ENCODE measurements around the gene TST.

The TST gene

DNA sequence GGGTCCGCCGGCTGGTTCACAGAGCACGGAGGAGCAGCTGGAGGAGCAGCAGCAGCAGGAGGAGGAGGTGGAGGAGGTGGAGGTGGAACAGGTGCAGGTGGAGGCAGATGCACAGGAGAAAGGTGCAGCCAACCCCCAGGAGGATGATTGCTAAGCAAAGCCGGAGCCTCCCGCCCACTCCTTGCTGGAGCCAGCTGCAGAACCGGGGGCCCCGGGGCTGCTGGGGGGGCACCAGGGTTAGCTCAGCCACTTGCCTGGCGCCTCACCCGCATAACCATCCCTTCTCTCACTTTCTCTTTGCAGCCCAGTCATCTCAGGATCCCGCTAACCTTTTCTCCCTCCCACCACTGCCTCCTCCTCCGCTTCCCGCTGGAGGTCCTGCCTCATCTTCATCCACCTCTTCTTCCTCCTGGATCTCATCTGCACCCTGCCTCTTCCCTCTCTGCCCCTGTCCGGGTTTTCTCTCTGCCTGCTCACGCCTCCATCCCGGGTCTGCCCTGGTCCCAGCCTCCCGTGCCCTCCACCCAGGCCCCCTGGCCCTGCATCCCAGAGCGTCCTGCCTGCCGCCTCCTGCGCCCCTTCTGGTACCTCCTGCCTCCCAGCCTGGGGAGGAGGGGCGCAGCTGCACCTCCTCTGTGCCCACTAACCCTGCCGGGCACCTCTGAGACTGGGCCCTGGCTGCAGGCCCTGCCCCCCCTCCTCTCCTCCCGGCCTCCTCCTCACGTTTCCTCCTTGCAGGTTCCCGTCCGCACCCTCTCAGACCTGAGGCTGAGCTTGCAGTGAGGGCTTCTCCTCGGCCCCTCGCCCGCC is 41.8 kb upstream of the TST start:
- H3K27ac ChIP-seq = no peak overlapping the region
- DNase-seq = no peak
- H3K4me3 ChIP-seq (ENCODE audit: low read depth, low read length) = no peak overlapping the region
- H3K27me3 ChIP-seq (ENCODE audit: insufficient read depth, low read depth, severe bottlenecking) = no peaks in the 10 kb centered on the region
- H3K9me3 ChIP-seq (ENCODE audit: severe bottlenecking) = no peaks in the 10 kb centered on the region
- TF ChIP-seq, protein P1, sequence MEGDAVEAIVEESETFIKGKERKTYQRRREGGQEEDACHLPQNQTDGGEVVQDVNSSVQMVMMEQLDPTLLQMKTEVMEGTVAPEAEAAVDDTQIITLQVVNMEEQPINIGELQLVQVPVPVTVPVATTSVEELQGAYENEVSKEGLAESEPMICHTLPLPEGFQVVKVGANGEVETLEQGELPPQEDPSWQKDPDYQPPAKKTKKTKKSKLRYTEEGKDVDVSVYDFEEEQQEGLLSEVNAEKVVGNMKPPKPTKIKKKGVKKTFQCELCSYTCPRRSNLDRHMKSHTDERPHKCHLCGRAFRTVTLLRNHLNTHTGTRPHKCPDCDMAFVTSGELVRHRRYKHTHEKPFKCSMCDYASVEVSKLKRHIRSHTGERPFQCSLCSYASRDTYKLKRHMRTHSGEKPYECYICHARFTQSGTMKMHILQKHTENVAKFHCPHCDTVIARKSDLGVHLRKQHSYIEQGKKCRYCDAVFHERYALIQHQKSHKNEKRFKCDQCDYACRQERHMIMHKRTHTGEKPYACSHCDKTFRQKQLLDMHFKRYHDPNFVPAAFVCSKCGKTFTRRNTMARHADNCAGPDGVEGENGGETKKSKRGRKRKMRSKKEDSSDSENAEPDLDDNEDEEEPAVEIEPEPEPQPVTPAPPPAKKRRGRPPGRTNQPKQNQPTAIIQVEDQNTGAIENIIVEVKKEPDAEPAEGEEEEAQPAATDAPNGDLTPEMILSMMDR (IDR thresholded peaks at IDR 0.05; ENCODE audit: low read depth, low read length) = no peak
- H3K36me3 ChIP-seq = peaks cover 57% of the 10 kb centered on the region

DNA sequence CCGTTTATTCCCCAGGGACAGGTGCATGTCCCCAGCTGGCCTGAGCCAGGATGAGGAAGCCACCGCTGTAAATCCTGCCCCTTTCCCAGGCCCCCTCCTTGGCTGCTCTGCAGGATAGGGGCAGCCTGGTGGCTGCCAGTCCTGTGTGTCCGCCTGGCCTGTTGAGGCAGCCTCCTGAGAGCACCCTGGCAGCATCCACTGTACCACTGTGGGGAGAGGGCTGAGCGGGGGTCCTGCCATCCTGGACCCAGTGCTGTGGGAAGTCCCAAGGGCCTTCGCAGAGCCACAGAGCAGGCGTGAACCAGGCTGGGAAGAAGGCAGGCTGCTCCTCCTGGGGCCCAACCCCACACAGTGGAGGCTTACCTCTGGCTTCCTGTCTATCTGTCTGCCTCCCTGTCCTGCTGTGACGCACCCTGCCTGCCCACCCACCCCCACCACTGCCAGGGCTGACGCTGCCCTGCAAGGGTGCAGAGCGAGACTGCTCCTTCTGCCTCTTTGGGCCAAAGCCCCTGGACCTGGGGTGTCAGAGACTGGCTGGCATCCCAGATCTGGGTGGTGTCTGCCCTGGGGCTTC is 40.7 kb upstream of the TST start:
- TF ChIP-seq, protein P1 (IDR thresholded peaks at IDR 0.05; ENCODE audit: low read depth, low read length) = no peak
- Histone ChIP-seq H3K27me3 (ENCODE audit: insufficient read depth, low read depth, severe bottlenecking) (no peaks in the 10 kb centered on the region), H3K36me3 (peaks cover 61% of the 10 kb centered on the region), H3K9me3 (ENCODE audit: severe bottlenecking) (no peaks in the 10 kb centered on the region), H3K4me3 (ENCODE audit: low read depth, low read length) (no peak overlapping the region), H3K27ac (no peak overlapping the region)
- peak; percentile 49 for DNase-seq

DNA sequence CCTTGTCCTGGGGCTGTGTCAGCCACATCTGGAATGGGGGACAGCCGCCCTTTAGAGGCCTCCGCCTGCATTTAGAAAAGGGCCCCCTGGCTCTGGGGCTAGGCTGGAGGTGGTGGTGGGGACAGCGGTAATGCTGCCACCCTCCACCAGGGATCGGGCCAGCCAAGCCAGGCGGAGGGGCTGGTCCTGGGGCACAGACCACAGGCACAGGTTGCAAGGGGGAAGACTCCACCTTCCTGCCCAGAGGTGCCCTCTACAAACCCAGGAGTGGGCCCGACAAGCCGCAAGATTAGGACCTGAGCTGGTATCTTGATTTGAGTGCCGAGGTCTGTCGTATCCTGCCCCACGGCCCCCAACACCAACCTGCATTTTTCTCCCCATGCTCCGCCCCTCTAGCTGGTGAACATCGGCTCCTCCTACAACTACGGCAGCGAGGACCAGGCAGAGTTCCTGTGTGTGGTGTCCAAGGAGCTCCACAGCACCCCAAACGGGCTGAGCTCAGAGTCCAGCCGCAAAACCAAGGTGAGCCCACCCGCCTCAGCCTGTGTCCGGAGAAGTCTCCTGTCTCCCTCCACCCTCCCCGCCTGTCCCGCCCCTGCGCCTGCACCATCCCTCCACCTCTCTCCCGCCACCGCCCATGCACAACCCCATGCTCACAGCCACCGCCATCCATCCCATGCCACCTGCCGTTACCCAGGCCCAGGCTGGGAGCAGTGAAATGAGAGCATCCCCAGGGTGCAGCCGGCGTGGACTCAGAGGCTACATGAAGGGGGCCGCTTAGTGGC is 39.9 kb upstream of the TST start:
- no peak for DNase-seq
- Histone ChIP-seq H3K27ac (no peak overlapping the region), H3K9me3 (ENCODE audit: severe bottlenecking) (no peaks in the 10 kb centered on the region), H3K4me3 (ENCODE audit: low read depth, low read length) (no peak overlapping the region), H3K36me3 (peaks cover 61% of the 10 kb centered on the region), H3K27me3 (ENCODE audit: insufficient read depth, low read depth, severe bottlenecking) (no peaks in the 10 kb centered on the region)
- TF ChIP-seq, protein P1 (IDR thresholded peaks at IDR 0.05; ENCODE audit: low read depth, low read length) = no peak

DNA sequence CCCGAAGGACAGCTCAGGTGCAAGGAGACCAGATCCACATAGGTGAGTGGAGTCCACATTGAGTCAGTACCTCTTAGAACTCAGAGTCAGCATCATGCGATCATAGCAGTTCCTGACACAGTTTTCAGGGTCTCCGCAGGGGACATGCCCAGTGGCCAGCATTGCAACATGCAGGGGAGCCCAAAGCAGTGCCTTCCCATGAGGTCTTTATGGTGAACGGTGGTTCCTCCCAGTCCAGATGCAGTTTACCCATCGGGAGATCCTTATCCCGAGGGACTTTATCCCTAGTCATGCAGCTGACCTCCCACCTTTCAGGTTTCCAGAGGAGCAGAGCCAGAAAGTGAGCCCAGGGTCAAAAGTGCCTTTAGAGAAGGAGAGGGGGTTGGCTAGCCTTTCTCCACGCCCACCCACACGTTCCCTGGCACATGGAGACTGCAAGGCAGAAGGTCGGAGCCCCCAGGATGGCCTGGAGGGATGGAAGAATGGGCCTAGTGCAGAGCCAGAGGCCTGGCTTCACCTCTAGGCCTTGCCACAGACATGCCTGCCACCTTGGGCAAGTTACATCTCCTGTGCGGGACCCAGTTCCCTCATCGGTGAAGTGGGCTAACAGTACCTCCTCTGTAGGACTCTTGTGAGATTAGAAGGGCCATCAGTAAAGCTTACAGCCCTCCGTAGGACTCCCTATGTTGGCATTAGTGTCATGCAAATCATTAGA is 38.7 kb upstream of the TST start:
- H3K9me3 ChIP-seq (ENCODE audit: severe bottlenecking) = no peaks in the 10 kb centered on the region
- no peaks in the 10 kb centered on the region for H3K27me3 ChIP-seq (ENCODE audit: insufficient read depth, low read depth, severe bottlenecking)
- no peak for DNase-seq
- peaks cover 66% of the 10 kb centered on the region for H3K36me3 ChIP-seq
- TF ChIP-seq, protein P1 (IDR thresholded peaks at IDR 0.05; ENCODE audit: low read depth, low read length) = no peak
- no peak overlapping the region for H3K27ac ChIP-seq
- H3K4me3 ChIP-seq (ENCODE audit: low read depth, low read length) = no peak overlapping the region

DNA sequence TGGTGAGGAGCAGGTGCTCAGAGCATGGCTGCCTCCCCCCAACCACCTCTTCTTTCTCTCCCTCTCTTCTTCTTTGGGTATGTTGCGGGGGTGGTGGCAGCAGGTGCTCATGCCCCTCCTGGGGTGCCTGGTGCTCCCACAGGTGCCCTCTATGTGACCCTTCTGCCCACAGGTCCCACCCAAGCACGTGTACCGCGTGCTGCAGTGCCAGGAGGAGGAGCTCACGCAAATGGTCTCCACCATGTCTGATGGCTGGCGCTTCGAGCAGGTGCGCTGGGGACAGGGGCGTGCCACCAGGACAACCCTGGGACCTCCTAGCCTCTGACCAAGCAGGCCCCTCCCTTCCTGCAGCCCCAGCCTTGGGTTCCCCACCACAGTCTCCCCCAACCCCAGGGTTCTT is 38.0 kb upstream of the TST start:
- Histone ChIP-seq H3K27me3 (ENCODE audit: insufficient read depth, low read depth, severe bottlenecking) (no peaks in the 10 kb centered on the region), H3K27ac (no peak overlapping the region), H3K36me3 (peaks cover 66% of the 10 kb centered on the region), H3K9me3 (ENCODE audit: severe bottlenecking) (no peaks in the 10 kb centered on the region), H3K4me3 (ENCODE audit: low read depth, low read length) (no peak overlapping the region)
- no peak for DNase-seq
- TF ChIP-seq, protein P1 (IDR thresholded peaks at IDR 0.05; ENCODE audit: low read depth, low read length) = no peak
